ENCODE measurements around the gene INSIG1.

Gene INSIG1

GRCh38 chr7:155268921-155269650, 28.6 kb upstream of the INSIG1 start:
- no peak for TF ChIP-seq CTCF (IDR thresholded peaks at IDR 0.05; ENCODE audit: control insufficient read depth, insufficient read depth, low read depth, low read length, missing control alignments)
- no peak for DNase-seq (ENCODE audit: low read depth)
- H3K4me3 ChIP-seq (ENCODE audit: control insufficient read depth, low read depth, low read length), result no peak overlapping the region

GRCh38 chr7:155269766-155270585, 27.7 kb upstream of the INSIG1 start:
- DNase-seq (ENCODE audit: low read depth), result no peak
- no peak for TF ChIP-seq CTCF (IDR thresholded peaks at IDR 0.05; ENCODE audit: control insufficient read depth, insufficient read depth, low read depth, low read length, missing control alignments)
- no peak overlapping the region for H3K4me3 ChIP-seq (ENCODE audit: control insufficient read depth, low read depth, low read length)

- no peak for DNase-seq (ENCODE audit: low read depth)
- no peak for TF ChIP-seq CTCF (IDR thresholded peaks at IDR 0.05; ENCODE audit: control insufficient read depth, insufficient read depth, low read depth, low read length, missing control alignments)
- no peak overlapping the region for H3K4me3 ChIP-seq (ENCODE audit: control insufficient read depth, low read depth, low read length)
Observed at GRCh38 chr7:155270861-155271260, 26.8 kb upstream of the INSIG1 start.

- no peak for DNase-seq (ENCODE audit: low read depth)
- no peak for TF ChIP-seq CTCF (IDR thresholded peaks at IDR 0.05; ENCODE audit: control insufficient read depth, insufficient read depth, low read depth, low read length, missing control alignments)
- H3K4me3 ChIP-seq (ENCODE audit: control insufficient read depth, low read depth, low read length), result no peak overlapping the region
Observed at GRCh38 chr7:155274633-155275355, 22.9 kb upstream of the INSIG1 start.

GRCh38 chr7:155276042-155276799, 21.5 kb upstream of the INSIG1 start:
- no peak for TF ChIP-seq CTCF (IDR thresholded peaks at IDR 0.05; ENCODE audit: control insufficient read depth, insufficient read depth, low read depth, low read length, missing control alignments)
- no peak overlapping the region for H3K4me3 ChIP-seq (ENCODE audit: control insufficient read depth, low read depth, low read length)
- no peak for DNase-seq (ENCODE audit: low read depth)
